ENCODE results near the gene CDH4. TPM values are rescaled to one million over a fixed set of nuclear protein-coding genes. Genes with fewer than 3 reads are reported as not detected.

CDH4 gene
- total RNA-seq, 1 experiment from 2014 or later = not detected

GRCh38 chr20:61780066-61780465, 528.0 kb downstream of the CDH4 start:
- in situ Hi-C loops (cut with HindIII; ENCODE audit: low pct_unique_long_range_greater_than_20kb, low sequenced_read_pairs) = no loop called here
- H3K4me3 ChIP-seq (ENCODE audit: low read depth in 2 of 2, low read length in 2 of 2) = no peak overlapping the region
- intact Hi-C loops (cut with micrococcal nuclease; ENCODE audit: unreplicated experiment) = no loop called here
- H3K4me1 ChIP-seq (ENCODE audit: control insufficient read depth, insufficient read depth, low read length) = no peaks in the 10 kb centered on the region
- POLR2A ChIA-PET = no interaction called here
- no peaks in the 10 kb centered on the region for H3K9me3 ChIP-seq (ENCODE audit: control insufficient read depth, insufficient read depth, low read depth, low read length)
- no peak for TF ChIP-seq TCF7L2 (IDR thresholded peaks at IDR 0.05; ENCODE audit: low read depth, low read length)
- no peak for TF ChIP-seq POLR2AphosphoS5 (IDR thresholded peaks at IDR 0.05; ENCODE audit: low read depth, low read length)
- no peak for TF ChIP-seq CTCF (IDR thresholded peaks at IDR 0.05)
- no peak for TF ChIP-seq REST (IDR thresholded peaks at IDR 0.05; ENCODE audit: insufficient read depth in 1 of 2, low read depth in 2 of 2, low read length in 1 of 2)
- no peak for TF ChIP-seq SIN3A (IDR thresholded peaks at IDR 0.05; ENCODE audit: borderline replicate concordance, insufficient read depth, low read depth, low read length)
- no peak overlapping the region for H3K27ac ChIP-seq (ENCODE audit: low read length)
- ATAC-seq (no peak), DNase-seq (ENCODE audit: low read depth, low spot score) (no peak)
- BruUV-seq (replicated peaks) = no TSS peak
- H3K27me3 ChIP-seq (ENCODE audit: control insufficient read depth, insufficient read depth, low read length) = peaks cover 12% of the 10 kb centered on the region; the same call in 1 of the 2 replicates
- CTCF ChIA-PET = no interaction called here
- no peaks in the 10 kb centered on the region for H3K36me3 ChIP-seq (ENCODE audit: control insufficient read depth, insufficient read depth, low read length)

- H3K27ac ChIP-seq (ENCODE audit: low read length) = no peak overlapping the region
- H3K27me3 ChIP-seq (ENCODE audit: control insufficient read depth, insufficient read depth, low read length) = peaks cover 6% of the 10 kb centered on the region; the same call in 1 of the 2 replicates
- no peaks in the 10 kb centered on the region for H3K4me1 ChIP-seq (ENCODE audit: control insufficient read depth, insufficient read depth, low read length)
- H3K9me3 ChIP-seq (ENCODE audit: control insufficient read depth, insufficient read depth, low read depth, low read length) = no peaks in the 10 kb centered on the region
- H3K36me3 ChIP-seq (ENCODE audit: control insufficient read depth, insufficient read depth, low read length) = no peaks in the 10 kb centered on the region
- TF ChIP-seq REST (IDR thresholded peaks at IDR 0.05; ENCODE audit: insufficient read depth in 1 of 2, low read depth in 2 of 2, low read length in 1 of 2) (no peak), SIN3A (IDR thresholded peaks at IDR 0.05; ENCODE audit: borderline replicate concordance, insufficient read depth, low read depth, low read length) (no peak), TCF7L2 (IDR thresholded peaks at IDR 0.05; ENCODE audit: low read depth, low read length) (no peak), POLR2AphosphoS5 (IDR thresholded peaks at IDR 0.05; ENCODE audit: low read depth, low read length) (no peak), CTCF (IDR thresholded peaks at IDR 0.05) (no peak)
- in situ Hi-C loops (cut with HindIII; ENCODE audit: low pct_unique_long_range_greater_than_20kb, low sequenced_read_pairs) (no loop called here), intact Hi-C loops (cut with micrococcal nuclease; ENCODE audit: unreplicated experiment) (no loop called here)
- BruUV-seq (replicated peaks) = no TSS peak
- ChIA-PET CTCF (no interaction called here), POLR2A (no interaction called here)
- H3K4me3 ChIP-seq (ENCODE audit: low read depth in 2 of 2, low read length in 2 of 2) = no peak overlapping the region
- ATAC-seq = no peak
- DNase-seq (ENCODE audit: low read depth, low spot score) = no peak
Observed at GRCh38 chr20:61784801-61785566, 532.9 kb downstream of the CDH4 start.
